Stomach (tissue), 4 donors: ENCODE measurements around the gene SWT1.

Source experiments
- CTCF ChIP-seq, 7 experiments: fragments of 450-650 bp in 4 of 7; fragments of 200-600 bp in 3 of 7; sonication (generic) in 3 of 7; IDR thresholded peaks; one replicate each; pipeline ENCODE4 v1.5.1; 2016 to 2019; ENCODE audit warnings: antibody characterized with exemption in 7 of 7, control low read depth in 2 of 7, mild to moderate bottlenecking in 1 of 7
- EP300 ChIP-seq: sonication (generic); formaldehyde crosslinking; IDR thresholded peaks from one replicate; pipeline ENCODE4 v1.6.1; 2017; ENCODE audit warnings: antibody characterized with exemption
- POLR2A ChIP-seq, 4 donors: fragments of 450-650 bp; IDR thresholded peaks; one replicate each; pipeline ENCODE4 v1.6.1; 2016; ENCODE audit warnings: antibody characterized with exemption in 4 of 4, control low read depth in 2 of 4, mild to moderate bottlenecking in 1 of 4, moderate library complexity in 1 of 4

GRCh38 chr1:185241127-185241526, 84.2 kb downstream of the SWT1 start:
- TF ChIP-seq CTCF (IDR thresholded peaks at IDR 0.05): no peak
- TF ChIP-seq POLR2A (IDR thresholded peaks at IDR 0.05): no peak
- no peak for TF ChIP-seq EP300
